Iris pigment epithelial cell (primary cell): Measurements from ENCODE around the gene DSTN.
"Not testable (repeated sequence)": the region's sequence is repeated elsewhere in the genome, so short reads cannot be mapped to it uniquely, and the experiment has no call there.

ENCODE experiments used
- DNase-seq: peaks from one replicate; pipeline ENCODE4 v3.0.0-alpha.2; 2011; ENCODE audit warnings: low read depth

The DSTN gene

GRCh38 chr20:17651129-17651759, 81.4 kb downstream of the DSTN start:
- DNase-seq, result peak; percentile 41

GRCh38 chr20:17651760-17652388, 82.0 kb downstream of the DSTN start:
- no peak for DNase-seq

DNA sequence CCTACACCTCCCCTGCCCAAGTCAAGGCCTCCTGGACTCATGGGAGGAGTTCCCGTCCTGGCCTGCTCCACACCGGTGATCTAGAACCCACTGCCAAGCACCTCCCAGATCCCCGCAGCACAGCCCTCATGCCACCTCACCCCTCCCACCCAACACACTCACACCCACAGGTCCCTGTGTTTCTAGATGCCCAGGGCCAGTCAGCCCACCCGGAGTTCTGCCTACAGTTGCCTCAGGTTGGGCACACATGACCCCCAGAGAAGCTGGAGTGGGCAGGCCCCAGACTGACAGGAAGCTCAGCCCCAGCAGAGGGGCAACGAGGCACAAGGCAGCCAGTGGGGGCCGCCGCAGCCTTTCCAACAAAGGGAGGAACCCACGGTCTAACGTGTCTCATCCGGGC, 82.5 kb downstream of the DSTN start:
- DNase-seq, result no peak

DNA sequence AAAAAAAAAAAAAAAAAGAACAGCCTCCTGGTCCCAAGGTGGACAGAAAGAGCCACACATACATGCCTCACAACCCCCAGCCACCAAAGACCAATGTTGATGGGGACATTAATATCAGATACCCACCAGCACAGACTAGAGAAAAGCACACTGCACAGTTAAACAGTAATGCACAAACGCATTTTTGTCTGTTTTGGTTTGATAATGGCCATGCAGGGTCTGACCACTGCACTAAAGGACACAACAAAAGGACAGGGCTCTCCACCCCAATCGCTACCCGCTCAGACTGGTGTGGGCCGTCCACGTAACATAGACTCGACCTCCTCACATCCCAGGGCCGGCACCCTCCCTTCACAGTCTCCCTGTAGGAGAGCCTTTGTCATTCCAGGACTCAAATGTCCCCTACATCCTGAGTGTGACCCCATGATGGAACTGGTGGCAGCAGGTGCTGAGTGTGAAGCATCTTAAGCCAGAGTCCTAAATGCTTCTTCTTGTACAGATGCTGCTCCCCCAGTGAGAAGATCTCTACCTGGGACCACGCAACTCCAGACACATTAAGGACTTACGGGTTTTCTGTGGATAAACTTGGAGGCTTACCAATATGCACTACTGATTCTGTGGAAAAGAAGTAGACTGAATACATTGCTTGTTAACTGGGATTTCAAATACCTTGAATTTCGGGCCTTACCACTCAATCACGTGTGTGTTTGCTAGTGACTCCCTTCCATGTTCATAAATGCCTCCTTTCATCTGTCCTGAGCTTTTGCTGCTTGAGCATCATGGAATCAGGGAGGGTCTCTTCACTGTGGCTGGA, 84.2 kb downstream of the DSTN start:
- DNase-seq, result no peak

- peak; percentile 45 for DNase-seq
Observed at GRCh38 chr20:17654649-17655285, 84.9 kb downstream of the DSTN start.

DNA sequence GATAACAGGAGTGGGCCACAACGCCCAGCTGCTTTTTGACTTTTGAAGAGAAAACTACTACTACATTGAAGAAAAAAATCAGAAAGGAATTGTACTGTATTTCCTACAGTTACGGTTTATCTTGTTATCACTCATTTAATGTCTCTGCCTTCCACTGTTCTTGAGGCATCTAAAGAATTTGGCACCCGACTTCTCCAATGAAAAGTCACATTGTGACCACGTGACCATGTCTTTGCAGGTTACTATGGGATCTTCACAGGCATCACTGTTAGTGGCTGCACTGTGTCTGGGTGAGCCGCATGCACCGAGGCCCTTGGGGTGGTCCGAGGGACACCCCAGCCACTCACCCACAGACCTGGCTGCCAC, 85.4 kb downstream of the DSTN start:
- DNase-seq, result no peak

DNA sequence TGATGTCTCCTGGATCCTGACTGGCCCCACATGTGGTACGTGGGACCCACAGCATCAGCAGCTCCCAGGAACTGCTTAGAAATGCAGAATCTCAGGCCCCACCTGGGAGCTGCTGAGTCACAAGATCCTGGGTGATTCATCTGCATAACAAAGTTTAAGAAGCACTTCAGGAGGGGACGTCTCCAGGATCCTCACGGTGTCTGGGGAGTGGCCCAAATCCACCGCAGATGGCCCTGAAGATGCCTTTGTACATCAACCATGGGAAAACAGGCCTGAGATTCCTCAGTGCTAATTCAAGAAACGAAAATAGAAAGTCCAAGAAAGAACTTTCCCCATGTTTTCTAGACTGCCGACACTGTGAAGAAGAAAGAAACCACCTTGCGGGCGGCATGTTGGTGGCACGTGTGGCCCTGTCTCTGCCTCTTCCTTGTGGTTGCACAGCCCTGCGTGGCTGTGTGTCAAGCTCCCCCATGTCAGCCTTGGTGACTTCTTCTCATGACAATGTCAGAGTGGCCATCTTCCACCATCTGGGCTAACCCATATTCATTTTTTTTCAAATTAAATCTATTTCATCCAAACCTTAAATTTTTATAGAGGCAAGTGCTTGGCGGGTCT, 86.1 kb downstream of the DSTN start:
- DNase-seq, result peak; percentile 47

GRCh38 chr20:17657079-17657825, 87.4 kb downstream of the DSTN start:
- DNase-seq, result no peak

GRCh38 chr20:17657898-17658647, 88.2 kb downstream of the DSTN start:
- no peak for DNase-seq

- DNase-seq, result no peak
Observed at GRCh38 chr20:17658648-17658993, 88.7 kb downstream of the DSTN start.

GRCh38 chr20:17659344-17659743, 89.5 kb downstream of the DSTN start:
- not testable (repeated sequence) for DNase-seq
